GM23338 (cell line): ENCODE results near the gene NALF2. TPM values are rescaled to one million over a fixed set of nuclear protein-coding genes. Genes with fewer than 3 reads are reported as not detected.

Experiments
- ATAC-seq: fragments of 200-7000 bp; cut with Tn5 transposase; 3 replicates; pipeline ENCODE4 v1.9.1; 2020
- DNase-seq: peaks from one replicate; pipeline ENCODE4 v3.0.0-alpha.2; 2015; ENCODE audit warnings: low spot score
- H2AFZ ChIP-seq: fragments of 200-600 bp; sonication (generic); 2 replicates; pipeline ENCODE4 v1.8.0; 2016; ENCODE audit warnings: antibody characterized with exemption, mild to moderate bottlenecking, moderate library complexity
- H3F3A ChIP-seq: fragments of 200-600 bp; sonication (generic); replicated peaks from 2 replicates; pipeline ENCODE4 v1.8.0; 2017; ENCODE audit warnings: antibody characterized with exemption, mixed run types, low read depth
- H3K27ac ChIP-seq: fragments of 200-600 bp; sonication (generic); 2 replicates; pipeline ENCODE4 v1.6.1; 2016; ENCODE audit warnings: low read depth
- H3K27me3 ChIP-seq: fragments of 200-600 bp; sonication (generic); 2 replicates; pipeline ENCODE4 v1.8.0; 2016; ENCODE audit warnings: mild to moderate bottlenecking, mixed run types, moderate library complexity; ENCODE audit not compliant: insufficient read depth
- H3K36me3 ChIP-seq: fragments of 200-600 bp; sonication (generic); 2 replicates; pipeline ENCODE4 v1.8.0; 2016; ENCODE audit warnings: mild to moderate bottlenecking; ENCODE audit not compliant: insufficient read depth
- H3K4me1 ChIP-seq: fragments of 200-600 bp; sonication (generic); 2 replicates; pipeline ENCODE4 v1.8.0; 2016; ENCODE audit warnings: mild to moderate bottlenecking, moderate library complexity; ENCODE audit not compliant: insufficient read depth
- H3K4me2 ChIP-seq: fragments of 200-600 bp; sonication (generic); 2 replicates; pipeline ENCODE4 v1.7.1; 2017; ENCODE audit warnings: mixed run types
- H3K4me3 ChIP-seq: fragments of 200-600 bp; sonication (generic); 2 replicates; pipeline ENCODE4 v1.6.1; 2016; ENCODE audit warnings: mixed run types
- H3K79me2 ChIP-seq: fragments of 200-600 bp; sonication (generic); replicated peaks from 2 replicates; pipeline ENCODE4 v1.8.0; 2017; ENCODE audit warnings: mild to moderate bottlenecking; ENCODE audit not compliant: insufficient read depth
- H3K9me2 ChIP-seq: fragments of 200-600 bp; sonication (generic); 2 replicates; pipeline ENCODE4 v1.8.0; 2017; ENCODE audit not compliant: insufficient read depth
- H4K20me1 ChIP-seq: fragments of 200-600 bp; sonication (generic); replicated peaks from 2 replicates; pipeline ENCODE4 v1.8.0; 2017; ENCODE audit warnings: mild to moderate bottlenecking; ENCODE audit not compliant: insufficient read depth
- H3K27ac Mint-ChIP-seq: 2 replicates; pipeline ENCODE4 v1.8.0; 2020; ENCODE audit warnings: inconsistent platforms, mild to moderate bottlenecking, moderate library complexity, mixed read lengths
- H3K27me3 Mint-ChIP-seq: 3 replicates; pipeline ENCODE4 v1.8.0; 2022; ENCODE audit warnings: low read depth, mild to moderate bottlenecking, moderate library complexity, mixed read lengths, inconsistent platforms; ENCODE audit not compliant: insufficient read depth, poor library complexity
- H3K36me3 Mint-ChIP-seq: 3 replicates; pipeline ENCODE4 v1.8.0; 2021; ENCODE audit warnings: low read depth, mild to moderate bottlenecking, inconsistent platforms, moderate library complexity, mixed read lengths
- H3K4me1 Mint-ChIP-seq: 3 replicates; pipeline ENCODE4 v1.8.0; 2020; ENCODE audit warnings: mild to moderate bottlenecking, inconsistent platforms, mixed read lengths
- H3K4me3 Mint-ChIP-seq: 3 replicates; pipeline ENCODE4 v1.8.0; 2021; ENCODE audit warnings: moderate library complexity, mild to moderate bottlenecking, inconsistent platforms, mixed read lengths
- H3K9me3 Mint-ChIP-seq: 3 replicates; pipeline ENCODE4 v1.8.0; 2020; ENCODE audit warnings: moderate library complexity, mild to moderate bottlenecking, inconsistent platforms, mixed read lengths
- CREB1 ChIP-seq: fragments of 250-450 bp; sonication (Bioruptor Pico); IDR thresholded peaks from 2 replicates; pipeline ENCODE4 v1.5.0; 2020; ENCODE audit warnings: low read depth, mild to moderate bottlenecking, moderate library complexity
- EZH2 ChIP-seq: fragments of 200-600 bp; sonication (generic); IDR thresholded peaks from one replicate; pipeline ENCODE4 v1.8.0; 2017; ENCODE audit warnings: antibody characterized with exemption, mild to moderate bottlenecking, low read depth; ENCODE audit not compliant: unreplicated experiment
- EZH2phosphoT487 ChIP-seq: fragments of 200-600 bp; sonication (generic); IDR thresholded peaks from one replicate; pipeline ENCODE4 v1.8.1; 2018; ENCODE audit warnings: antibody characterized with exemption; ENCODE audit not compliant: unreplicated experiment
- JUNB ChIP-seq: IDR thresholded peaks from one replicate; pipeline ENCODE4 v1.6.1; 2016; ENCODE audit warnings: antibody characterized with exemption; ENCODE audit not compliant: unreplicated experiment
- NANOG ChIP-seq: IDR thresholded peaks from 2 replicates; pipeline ENCODE4 v1.6.1; 2016; ENCODE audit warnings: antibody characterized with exemption, borderline replicate concordance
- POLR2AphosphoS5 ChIP-seq: IDR thresholded peaks from 2 replicates; pipeline ENCODE4 v1.6.1; 2016; ENCODE audit warnings: antibody characterized with exemption, low read depth
- ZNF114 ChIP-seq: fragments of 250-450 bp; sonication (Bioruptor Pico); IDR thresholded peaks from 2 replicates; pipeline ENCODE4 v1.5.0; 2020; ENCODE audit warnings: mild to moderate bottlenecking, moderate library complexity
- ZNF331 ChIP-seq: fragments of 250-450 bp; sonication (Bioruptor Pico); IDR thresholded peaks from 2 replicates; pipeline ENCODE4 v1.5.0; 2020; ENCODE audit warnings: low read depth, mild to moderate bottlenecking, moderate library complexity
- polyA plus RNA-seq: library from polyadenylated mRNA; unstranded; fragments of >200 nt; fragmentation: Nextera tagmentation; extraction: Ambion mirVana; gene quantifications from 2 replicates; pipeline ENCODE4 v1.2.1, GENCODE V29; 2016
- total RNA-seq: library from RNA; depleted of rRNA; stranded (reverse); fragments of >200 nt; shearing (Covaris generic); gene quantifications from 2 replicates; pipeline ENCODE4 v1.2.3, GENCODE V29; 2014
- TF ChIP-seq, protein P1 (sequence below): IDR thresholded peaks from one replicate; pipeline ENCODE4 v1.6.1; 2018; ENCODE audit warnings: antibody characterized with exemption; ENCODE audit not compliant: unreplicated experiment
- TF ChIP-seq, protein P2 (sequence below): IDR thresholded peaks from 2 replicates; pipeline ENCODE4 v1.6.1; 2016; ENCODE audit warnings: antibody characterized with exemption
- TF ChIP-seq, protein P3 (sequence below), 2 experiments: fragments of 200-600 bp in 1 of 2; sonication (generic) in 1 of 2; conservative IDR thresholded peaks; 2 replicates each; pipeline versions ENCODE4 v1.5.1 to v1.6.1; 2016 to 2017; ENCODE audit warnings: antibody characterized with exemption in 2 of 2, low read depth in 2 of 2, mild to moderate bottlenecking in 2 of 2, moderate library complexity in 1 of 2

NALF2 gene
- total and polyA plus RNA-seq, 2 experiments from 2014 or later: 4.4 to 10.5 TPM

DNA sequence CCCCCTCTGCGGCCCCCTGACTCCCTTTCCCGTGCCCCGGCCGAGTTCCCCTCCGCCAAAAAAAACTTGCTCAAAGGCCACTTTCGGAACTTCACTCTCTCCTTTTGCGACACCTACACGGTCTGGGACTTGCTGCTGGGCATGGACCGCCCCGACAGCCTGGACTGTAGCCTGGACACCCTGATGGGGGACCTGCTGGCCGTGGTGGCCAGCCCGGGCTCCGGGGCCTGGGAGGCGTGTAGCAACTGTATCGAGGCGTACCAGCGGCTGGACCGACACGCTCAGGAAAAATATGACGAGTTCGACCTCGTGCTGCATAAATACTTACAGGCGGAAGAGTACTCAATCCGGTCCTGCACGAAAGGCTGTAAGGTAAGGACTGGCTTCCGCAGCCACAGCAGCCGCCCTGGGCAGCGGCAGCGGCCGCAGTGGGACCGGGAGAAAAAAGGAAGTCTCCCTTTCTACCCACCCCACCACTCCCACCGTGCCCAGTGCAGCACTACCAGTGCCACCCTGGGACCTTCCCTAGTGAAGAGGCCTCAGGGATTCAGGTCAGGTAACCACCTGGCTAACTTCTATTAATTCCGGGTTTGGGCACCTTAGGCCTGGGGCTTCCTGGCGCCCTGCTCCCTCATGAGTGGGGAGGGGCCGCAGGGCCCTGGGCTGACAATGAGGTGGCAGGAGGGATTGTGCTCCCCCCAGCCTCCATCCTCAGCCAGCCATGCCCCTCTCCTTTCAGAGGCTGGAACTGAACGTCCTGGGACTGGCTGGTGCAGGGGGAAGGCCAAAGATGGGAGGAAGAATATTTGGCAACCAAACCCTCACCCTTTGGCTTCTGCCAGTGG, 1.9 kb downstream of the NALF2 start:
- no peak for ATAC-seq
- Histone ChIP-seq H2AFZ (no peak overlapping the region), H3F3A (no peaks in the 10 kb centered on the region), H3K4me2 (peak overlapping the region; percentile 83), H3K9me2 (no peaks in the 10 kb centered on the region), H3K4me1 (peaks cover 4% of the 10 kb centered on the region; the same call in 1 of the 2 replicates), H3K79me2 (no peaks in the 10 kb centered on the region; the same call in 1 of the 2 replicates), H3K27me3 (peaks cover 15% of the 10 kb centered on the region), H3K36me3 (no peaks in the 10 kb centered on the region), H3K27ac (no peak overlapping the region), H3K4me3 (peak overlapping the region; percentile 61), H4K20me1 (no peaks in the 10 kb centered on the region; the same call in 1 of the 2 replicates)
- H3K27ac Mint-ChIP-seq: no peak overlapping the region
- peak; percentile 12 for DNase-seq
- H3K4me3 Mint-ChIP-seq: peak overlapping the region; percentile 84
- peaks cover 6% of the 10 kb centered on the region for H3K27me3 Mint-ChIP-seq
- peaks cover 27% of the 10 kb centered on the region for H3K4me1 Mint-ChIP-seq
- peaks cover 16% of the 10 kb centered on the region for H3K36me3 Mint-ChIP-seq
- H3K9me3 Mint-ChIP-seq: no peaks in the 10 kb centered on the region; the same call in 2 of the 3 replicates
- TF ChIP-seq EZH2: no peak
- TF ChIP-seq POLR2AphosphoS5: no peak

DNA sequence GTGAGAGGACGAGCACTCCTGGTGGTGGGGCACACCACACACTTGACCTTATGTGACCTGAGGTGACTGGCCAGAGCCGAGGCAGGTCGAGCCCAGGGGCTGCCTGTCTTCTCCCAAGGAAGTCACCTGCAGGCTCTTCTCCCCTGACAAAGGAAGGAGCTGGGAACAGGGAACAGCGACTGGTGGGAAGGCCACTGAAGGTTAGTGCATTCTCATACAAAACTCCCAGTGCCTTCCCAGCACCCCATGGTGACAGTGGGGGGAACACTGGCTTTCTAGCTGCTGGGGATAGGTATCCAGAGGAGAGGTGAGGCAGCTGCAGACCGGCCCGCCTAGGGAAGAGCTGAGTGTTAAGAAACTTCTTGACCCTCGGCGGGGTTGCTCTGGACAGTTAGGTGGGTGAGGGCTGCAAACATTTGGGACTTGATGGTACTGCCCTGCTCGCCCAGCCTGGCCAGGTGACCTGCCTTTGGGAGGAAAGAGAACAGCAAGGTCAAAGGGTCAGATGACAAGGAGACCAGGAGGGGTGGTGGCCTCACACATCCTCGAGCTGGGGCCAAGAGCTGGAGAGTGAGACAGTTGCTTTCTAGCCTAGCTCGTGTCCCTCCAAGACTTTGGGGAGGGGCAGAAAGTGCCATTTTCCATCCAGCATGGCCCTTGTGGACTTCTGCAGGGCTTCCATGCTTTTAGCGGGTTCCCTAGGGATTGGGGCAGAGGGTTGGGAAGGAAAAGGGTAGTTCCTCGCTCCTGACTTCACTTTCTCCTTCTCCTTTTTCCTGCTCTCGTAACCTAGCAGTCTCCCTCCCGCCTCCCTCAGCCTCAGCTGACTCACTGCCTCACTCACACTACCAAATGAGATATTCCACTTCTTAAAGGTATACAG, 2.7 kb downstream of the NALF2 start:
- Mint-ChIP-seq H3K36me3 (peaks cover 16% of the 10 kb centered on the region), H3K9me3 (no peaks in the 10 kb centered on the region; the same call in 2 of the 3 replicates), H3K4me3 (peak overlapping the region; percentile 84), H3K27ac (no peak overlapping the region), H3K4me1 (peaks cover 27% of the 10 kb centered on the region), H3K27me3 (peaks cover 6% of the 10 kb centered on the region)
- Histone ChIP-seq H2AFZ (no peak overlapping the region), H3K36me3 (no peaks in the 10 kb centered on the region), H3K79me2 (no peaks in the 10 kb centered on the region; the same call in 1 of the 2 replicates), H4K20me1 (no peaks in the 10 kb centered on the region; the same call in 1 of the 2 replicates), H3K27ac (no peak overlapping the region), H3K27me3 (peaks cover 15% of the 10 kb centered on the region), H3K4me1 (peaks cover 4% of the 10 kb centered on the region; the same call in 1 of the 2 replicates), H3K9me2 (no peaks in the 10 kb centered on the region), H3K4me2 (peak overlapping the region; percentile 83), H3K4me3 (peak overlapping the region; percentile 61; the same call in 1 of the 2 replicates), H3F3A (no peaks in the 10 kb centered on the region)
- no peak for DNase-seq
- no peak for ATAC-seq
- TF ChIP-seq NANOG: no peak
- TF ChIP-seq EZH2: no peak
- TF ChIP-seq EZH2phosphoT487: no peak
- no peak for TF ChIP-seq ZNF331
- TF ChIP-seq ZNF114 (CRISPR knock-in tag): no peak
- TF ChIP-seq CREB1 (CRISPR knock-in tag): no peak
- TF ChIP-seq, protein P1, sequence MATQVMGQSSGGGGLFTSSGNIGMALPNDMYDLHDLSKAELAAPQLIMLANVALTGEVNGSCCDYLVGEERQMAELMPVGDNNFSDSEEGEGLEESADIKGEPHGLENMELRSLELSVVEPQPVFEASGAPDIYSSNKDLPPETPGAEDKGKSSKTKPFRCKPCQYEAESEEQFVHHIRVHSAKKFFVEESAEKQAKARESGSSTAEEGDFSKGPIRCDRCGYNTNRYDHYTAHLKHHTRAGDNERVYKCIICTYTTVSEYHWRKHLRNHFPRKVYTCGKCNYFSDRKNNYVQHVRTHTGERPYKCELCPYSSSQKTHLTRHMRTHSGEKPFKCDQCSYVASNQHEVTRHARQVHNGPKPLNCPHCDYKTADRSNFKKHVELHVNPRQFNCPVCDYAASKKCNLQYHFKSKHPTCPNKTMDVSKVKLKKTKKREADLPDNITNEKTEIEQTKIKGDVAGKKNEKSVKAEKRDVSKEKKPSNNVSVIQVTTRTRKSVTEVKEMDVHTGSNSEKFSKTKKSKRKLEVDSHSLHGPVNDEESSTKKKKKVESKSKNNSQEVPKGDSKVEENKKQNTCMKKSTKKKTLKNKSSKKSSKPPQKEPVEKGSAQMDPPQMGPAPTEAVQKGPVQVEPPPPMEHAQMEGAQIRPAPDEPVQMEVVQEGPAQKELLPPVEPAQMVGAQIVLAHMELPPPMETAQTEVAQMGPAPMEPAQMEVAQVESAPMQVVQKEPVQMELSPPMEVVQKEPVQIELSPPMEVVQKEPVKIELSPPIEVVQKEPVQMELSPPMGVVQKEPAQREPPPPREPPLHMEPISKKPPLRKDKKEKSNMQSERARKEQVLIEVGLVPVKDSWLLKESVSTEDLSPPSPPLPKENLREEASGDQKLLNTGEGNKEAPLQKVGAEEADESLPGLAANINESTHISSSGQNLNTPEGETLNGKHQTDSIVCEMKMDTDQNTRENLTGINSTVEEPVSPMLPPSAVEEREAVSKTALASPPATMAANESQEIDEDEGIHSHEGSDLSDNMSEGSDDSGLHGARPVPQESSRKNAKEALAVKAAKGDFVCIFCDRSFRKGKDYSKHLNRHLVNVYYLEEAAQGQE: no peak
- TF ChIP-seq, protein P2, sequence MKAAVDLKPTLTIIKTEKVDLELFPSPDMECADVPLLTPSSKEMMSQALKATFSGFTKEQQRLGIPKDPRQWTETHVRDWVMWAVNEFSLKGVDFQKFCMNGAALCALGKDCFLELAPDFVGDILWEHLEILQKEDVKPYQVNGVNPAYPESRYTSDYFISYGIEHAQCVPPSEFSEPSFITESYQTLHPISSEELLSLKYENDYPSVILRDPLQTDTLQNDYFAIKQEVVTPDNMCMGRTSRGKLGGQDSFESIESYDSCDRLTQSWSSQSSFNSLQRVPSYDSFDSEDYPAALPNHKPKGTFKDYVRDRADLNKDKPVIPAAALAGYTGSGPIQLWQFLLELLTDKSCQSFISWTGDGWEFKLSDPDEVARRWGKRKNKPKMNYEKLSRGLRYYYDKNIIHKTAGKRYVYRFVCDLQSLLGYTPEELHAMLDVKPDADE: no peak
- no peak for TF ChIP-seq POLR2AphosphoS5
- no peak for TF ChIP-seq JUNB
- TF ChIP-seq, protein P3, sequence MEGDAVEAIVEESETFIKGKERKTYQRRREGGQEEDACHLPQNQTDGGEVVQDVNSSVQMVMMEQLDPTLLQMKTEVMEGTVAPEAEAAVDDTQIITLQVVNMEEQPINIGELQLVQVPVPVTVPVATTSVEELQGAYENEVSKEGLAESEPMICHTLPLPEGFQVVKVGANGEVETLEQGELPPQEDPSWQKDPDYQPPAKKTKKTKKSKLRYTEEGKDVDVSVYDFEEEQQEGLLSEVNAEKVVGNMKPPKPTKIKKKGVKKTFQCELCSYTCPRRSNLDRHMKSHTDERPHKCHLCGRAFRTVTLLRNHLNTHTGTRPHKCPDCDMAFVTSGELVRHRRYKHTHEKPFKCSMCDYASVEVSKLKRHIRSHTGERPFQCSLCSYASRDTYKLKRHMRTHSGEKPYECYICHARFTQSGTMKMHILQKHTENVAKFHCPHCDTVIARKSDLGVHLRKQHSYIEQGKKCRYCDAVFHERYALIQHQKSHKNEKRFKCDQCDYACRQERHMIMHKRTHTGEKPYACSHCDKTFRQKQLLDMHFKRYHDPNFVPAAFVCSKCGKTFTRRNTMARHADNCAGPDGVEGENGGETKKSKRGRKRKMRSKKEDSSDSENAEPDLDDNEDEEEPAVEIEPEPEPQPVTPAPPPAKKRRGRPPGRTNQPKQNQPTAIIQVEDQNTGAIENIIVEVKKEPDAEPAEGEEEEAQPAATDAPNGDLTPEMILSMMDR (conservative IDR thresholded peaks at IDR 0.05; ENCODE audit: low read depth in 2 of 2): no peak
